ENCODE measurements around the gene ARID1A.

DNA sequence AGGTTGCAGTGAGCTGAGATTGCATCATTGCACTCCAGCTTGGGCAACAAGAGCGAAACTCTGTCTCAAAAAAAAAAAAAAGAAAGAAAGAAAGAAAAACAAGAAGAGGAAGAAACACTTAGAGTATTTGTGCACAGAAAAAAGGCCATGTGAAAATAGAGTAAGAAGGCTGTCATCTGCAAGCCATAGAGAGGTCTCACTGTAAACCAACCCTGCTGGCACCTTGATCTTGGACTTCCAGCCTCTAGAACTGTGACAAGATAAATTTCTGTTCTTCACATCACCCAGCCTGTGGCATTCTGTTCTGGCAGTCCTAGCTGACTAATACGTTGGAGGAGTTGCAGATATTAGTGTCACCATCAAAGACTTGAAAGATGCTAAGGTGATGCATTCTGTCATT is 118.6 kb downstream of the ARID1A start:
- no peak for TF ChIP-seq POLR2A (IDR thresholded peaks at IDR 0.05)
- TF ChIP-seq, protein P1, sequence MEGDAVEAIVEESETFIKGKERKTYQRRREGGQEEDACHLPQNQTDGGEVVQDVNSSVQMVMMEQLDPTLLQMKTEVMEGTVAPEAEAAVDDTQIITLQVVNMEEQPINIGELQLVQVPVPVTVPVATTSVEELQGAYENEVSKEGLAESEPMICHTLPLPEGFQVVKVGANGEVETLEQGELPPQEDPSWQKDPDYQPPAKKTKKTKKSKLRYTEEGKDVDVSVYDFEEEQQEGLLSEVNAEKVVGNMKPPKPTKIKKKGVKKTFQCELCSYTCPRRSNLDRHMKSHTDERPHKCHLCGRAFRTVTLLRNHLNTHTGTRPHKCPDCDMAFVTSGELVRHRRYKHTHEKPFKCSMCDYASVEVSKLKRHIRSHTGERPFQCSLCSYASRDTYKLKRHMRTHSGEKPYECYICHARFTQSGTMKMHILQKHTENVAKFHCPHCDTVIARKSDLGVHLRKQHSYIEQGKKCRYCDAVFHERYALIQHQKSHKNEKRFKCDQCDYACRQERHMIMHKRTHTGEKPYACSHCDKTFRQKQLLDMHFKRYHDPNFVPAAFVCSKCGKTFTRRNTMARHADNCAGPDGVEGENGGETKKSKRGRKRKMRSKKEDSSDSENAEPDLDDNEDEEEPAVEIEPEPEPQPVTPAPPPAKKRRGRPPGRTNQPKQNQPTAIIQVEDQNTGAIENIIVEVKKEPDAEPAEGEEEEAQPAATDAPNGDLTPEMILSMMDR (IDR thresholded peaks at IDR 0.05 in 4 of 5, conservative IDR thresholded peaks at IDR 0.05 in 1 of 5): no peak

All from gastrocnemius medialis (tissue), 4 donors.